Testis (tissue), 3 donors: ENCODE data around the gene C16orf82. TPM values are rescaled to one million over a fixed set of nuclear protein-coding genes. Genes with fewer than 3 reads are reported as not detected.

Experiments used
- DNase-seq: peaks from one replicate; pipeline ENCODE4 v3.0.0-alpha.2; 2019
- H3K27ac ChIP-seq, 2 donors: fragments of 200-600 bp; sonication (generic); one replicate each; pipeline ENCODE4 v1.5.1; 2019
- H3K27me3 ChIP-seq: fragments of 200-600 bp; sonication (generic); one replicate; pipeline ENCODE4 v1.5.1; 2019
- H3K36me3 ChIP-seq: fragments of 200-600 bp; sonication (generic); one replicate; pipeline ENCODE4 v1.5.1; 2017; ENCODE audit warnings: low read depth; ENCODE audit errors: missing control alignments
- H3K4me1 ChIP-seq: fragments of 200-600 bp; sonication (generic); one replicate; pipeline ENCODE4 v1.5.1; 2019
- H3K4me3 ChIP-seq, 2 donors: fragments of 200-600 bp; sonication (generic); one replicate each; pipeline ENCODE4 v1.5.1; 2017 to 2019
- H3K9me3 ChIP-seq: fragments of 200-600 bp; sonication (generic); one replicate; pipeline ENCODE4 v1.5.1; 2017
- POLR2A ChIP-seq: fragments of 450-650 bp; IDR thresholded peaks from one replicate; pipeline ENCODE4 v1.6.1; 2017; ENCODE audit warnings: antibody characterized with exemption, mild to moderate bottlenecking, moderate library complexity
- WGBS, 2 donors: methylation state at CpG; one replicate each; pipeline ENCODE4 v1.1.5; 2018; 5-methylcytosine and 5-hydroxymethylcytosine counted together
- intact Hi-C: fragments of 100-400 bp; cut with DNase I; formaldehyde crosslinking; loops from one replicate; pipeline ENCODE4 v1.15.1; 2023; ENCODE audit warnings: low total_unique reads
- polyA plus RNA-seq: library from polyadenylated mRNA; stranded (reverse); fragments of 350-450 nt; fragmentation: Illumina TruSeq; extraction: RNeasy Lipid Tissue Mini Kit (QIAGEN cat#74804); gene quantifications from one replicate; pipeline ENCODE4 v1.2.3, GENCODE V29; 2014; ENCODE audit warnings: low read depth, low replicate concordance; ENCODE audit not compliant: insufficient read depth
- total RNA-seq, 2 donors: library from RNA; depleted of rRNA; stranded (reverse); fragments of >200 nt; gene quantifications; one replicate each; pipeline ENCODE4 v1.2.3, GENCODE V29; 2016
- TF ChIP-seq, protein P1 (sequence below), 3 experiments: fragments of 450-650 bp in 2 of 3; fragments of 200-600 bp in 1 of 3; sonication (generic) in 1 of 3; IDR thresholded peaks; one replicate each; pipeline ENCODE4 v1.5.1; 2016 to 2019; ENCODE audit warnings: antibody characterized with exemption in 3 of 3, mild to moderate bottlenecking in 2 of 3, moderate library complexity in 1 of 3

The C16orf82 gene
- total and polyA plus RNA-seq, 3 donors from 2014 or later: 133 to 446 (median 364) TPM

DNA sequence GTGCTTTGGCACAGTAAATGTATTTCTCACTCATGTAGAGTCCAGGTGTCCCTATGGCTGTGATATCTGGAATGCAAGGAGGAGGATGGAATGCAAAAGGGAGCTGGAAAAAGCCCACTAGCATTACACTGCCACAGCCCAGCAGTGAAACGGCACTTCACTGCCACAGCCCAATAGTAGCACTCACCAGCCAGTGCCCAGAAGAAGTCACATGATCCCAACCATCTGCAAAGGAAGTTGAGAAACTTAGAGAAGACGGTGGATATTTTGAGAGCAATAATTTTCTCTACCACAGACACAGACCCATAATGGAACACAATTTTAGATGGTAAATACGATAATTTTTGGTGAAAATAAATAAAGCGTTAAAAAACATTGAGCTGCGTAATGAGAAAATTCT is 51.8 kb downstream of the C16orf82 start:
- H3K36me3 ChIP-seq: no peaks in the 10 kb centered on the region
- no peaks in the 10 kb centered on the region for H3K9me3 ChIP-seq
- intact Hi-C loops: no loop called here
- no peaks in the 10 kb centered on the region for H3K4me1 ChIP-seq
- no peak for DNase-seq
- TF ChIP-seq, protein P1, sequence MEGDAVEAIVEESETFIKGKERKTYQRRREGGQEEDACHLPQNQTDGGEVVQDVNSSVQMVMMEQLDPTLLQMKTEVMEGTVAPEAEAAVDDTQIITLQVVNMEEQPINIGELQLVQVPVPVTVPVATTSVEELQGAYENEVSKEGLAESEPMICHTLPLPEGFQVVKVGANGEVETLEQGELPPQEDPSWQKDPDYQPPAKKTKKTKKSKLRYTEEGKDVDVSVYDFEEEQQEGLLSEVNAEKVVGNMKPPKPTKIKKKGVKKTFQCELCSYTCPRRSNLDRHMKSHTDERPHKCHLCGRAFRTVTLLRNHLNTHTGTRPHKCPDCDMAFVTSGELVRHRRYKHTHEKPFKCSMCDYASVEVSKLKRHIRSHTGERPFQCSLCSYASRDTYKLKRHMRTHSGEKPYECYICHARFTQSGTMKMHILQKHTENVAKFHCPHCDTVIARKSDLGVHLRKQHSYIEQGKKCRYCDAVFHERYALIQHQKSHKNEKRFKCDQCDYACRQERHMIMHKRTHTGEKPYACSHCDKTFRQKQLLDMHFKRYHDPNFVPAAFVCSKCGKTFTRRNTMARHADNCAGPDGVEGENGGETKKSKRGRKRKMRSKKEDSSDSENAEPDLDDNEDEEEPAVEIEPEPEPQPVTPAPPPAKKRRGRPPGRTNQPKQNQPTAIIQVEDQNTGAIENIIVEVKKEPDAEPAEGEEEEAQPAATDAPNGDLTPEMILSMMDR (IDR thresholded peaks at IDR 0.05): no peak
- no peak for TF ChIP-seq POLR2A
- no peak overlapping the region for H3K27ac ChIP-seq
- 74 to 78% methylated on average over 5 of the region's 5 CpGs for WGBS, 2 donors
- H3K4me3 ChIP-seq: no peak overlapping the region
- no peaks in the 10 kb centered on the region for H3K27me3 ChIP-seq

Other genes starting within 250 kb of the C16orf82 start
- gene KDM8, start 136.6 kb downstream of the C16orf82 start, total RNA-seq: 10 to 100 TPM in 1 of 2 donors, 1 to 10 TPM in 1; 8.3 to 14.7 TPM
- gene KDM8, start 136.6 kb downstream of the C16orf82 start, polyA plus RNA-seq: 5.7 TPM
- 10 to 100 TPM; 58.1 to 71.1 TPM for gene NSMCE1, start 201.8 kb downstream of the C16orf82 start, total RNA-seq
- gene NSMCE1, start 201.8 kb downstream of the C16orf82 start, polyA plus RNA-seq: 135 TPM
- 10 to 100 TPM; 68.6 to 70.7 TPM for gene IL4R, start 247.0 kb downstream of the C16orf82 start, total RNA-seq
- gene IL4R, start 247.0 kb downstream of the C16orf82 start, polyA plus RNA-seq: 41.4 TPM